Measurements from ENCODE around the gene LIPC.

LIPC gene

DNA sequence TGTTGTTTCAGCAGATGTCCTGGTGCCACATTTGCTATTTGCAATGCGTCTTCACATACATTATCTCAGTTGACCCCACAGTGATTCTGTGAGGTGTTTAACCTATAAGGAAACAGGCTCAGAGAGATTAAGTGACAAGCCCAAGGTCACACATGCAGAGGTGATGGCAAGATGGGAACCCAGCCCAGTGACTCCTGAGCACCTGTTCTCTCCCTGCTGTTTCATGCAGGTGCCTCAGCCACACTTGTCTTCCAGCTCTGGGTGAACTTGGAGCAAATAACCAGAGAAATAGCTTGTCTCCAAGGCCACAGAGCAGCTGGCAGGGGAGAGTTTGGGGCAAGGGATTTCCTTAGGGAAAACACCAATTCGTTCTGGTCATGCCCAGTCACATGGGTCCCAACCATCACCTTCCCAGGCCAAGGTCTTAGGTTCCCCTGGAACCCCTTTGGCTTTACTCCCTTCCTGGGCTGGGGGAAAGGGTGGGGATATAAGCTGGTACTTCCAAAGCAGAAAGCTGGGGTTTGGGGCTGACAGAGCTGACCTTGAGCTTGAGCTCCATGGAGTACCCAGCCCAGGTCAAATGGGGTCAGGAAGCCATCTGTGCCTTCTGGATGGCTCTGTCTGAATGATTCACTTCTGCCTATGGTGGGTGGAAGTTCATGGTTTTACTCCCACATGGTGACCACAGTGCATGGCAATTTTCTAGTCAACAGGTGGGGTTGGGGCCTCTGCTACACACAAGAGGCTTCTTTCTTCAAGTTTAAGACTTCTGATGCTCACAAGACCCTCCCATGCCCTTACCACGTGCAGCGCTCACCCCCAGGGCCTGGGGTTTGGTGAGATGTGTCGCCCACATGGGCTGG is 22.4 kb downstream of the LIPC start:
- DNase-seq (ENCODE audit: low read depth in 2 of 3, low spot score in 2 of 3): peak; percentile 37 to 48 (median 39)

DNA sequence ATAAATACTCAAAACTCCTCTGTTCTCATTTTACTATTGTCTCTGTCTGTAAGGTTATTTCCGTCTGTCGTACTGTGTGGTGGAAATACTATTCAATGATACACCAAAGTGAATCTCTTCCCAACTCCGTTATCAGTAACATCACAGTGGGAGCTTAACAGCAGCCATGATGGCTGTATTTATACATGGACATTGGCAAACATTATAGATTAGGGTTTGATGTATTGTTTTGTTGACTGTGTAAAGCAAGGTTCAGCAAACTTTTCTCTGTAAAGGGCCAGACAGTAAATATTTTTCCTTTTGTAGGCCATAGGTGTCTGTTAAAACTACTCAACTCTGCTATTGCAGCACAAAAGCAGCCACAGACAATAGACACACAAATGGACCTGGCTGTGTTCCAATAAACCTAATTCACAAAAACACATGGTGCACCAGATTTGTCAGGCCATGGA is 23.2 kb downstream of the LIPC start:
- no peak for DNase-seq (ENCODE audit: low read depth in 2 of 3, low spot score in 2 of 3)

DNA sequence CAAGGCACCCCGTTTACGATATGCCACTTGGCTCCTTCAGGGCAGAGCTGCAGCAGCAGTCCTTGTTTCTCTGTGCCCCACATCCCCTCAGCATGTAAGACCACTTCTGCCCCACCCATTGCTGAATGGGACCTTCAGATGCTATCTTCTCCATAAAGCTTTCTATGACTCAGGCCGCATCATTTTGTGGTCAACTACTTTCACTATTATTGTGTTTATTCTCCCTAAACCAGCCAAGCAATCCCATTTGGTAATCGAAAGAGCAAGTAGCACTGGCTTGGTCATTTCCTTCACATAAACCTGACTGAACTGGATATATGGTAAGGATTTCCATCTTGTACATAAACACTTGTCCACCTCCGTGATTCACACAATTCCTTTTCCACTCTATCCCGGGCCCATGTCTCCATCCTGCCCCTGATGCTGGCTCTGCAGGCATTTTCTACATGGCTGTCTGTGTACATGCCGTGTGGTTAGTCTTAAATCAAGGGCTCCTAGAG is 25.7 kb downstream of the LIPC start:
- no peak for DNase-seq (ENCODE audit: low read depth in 2 of 3, low spot score in 2 of 3)

DNA sequence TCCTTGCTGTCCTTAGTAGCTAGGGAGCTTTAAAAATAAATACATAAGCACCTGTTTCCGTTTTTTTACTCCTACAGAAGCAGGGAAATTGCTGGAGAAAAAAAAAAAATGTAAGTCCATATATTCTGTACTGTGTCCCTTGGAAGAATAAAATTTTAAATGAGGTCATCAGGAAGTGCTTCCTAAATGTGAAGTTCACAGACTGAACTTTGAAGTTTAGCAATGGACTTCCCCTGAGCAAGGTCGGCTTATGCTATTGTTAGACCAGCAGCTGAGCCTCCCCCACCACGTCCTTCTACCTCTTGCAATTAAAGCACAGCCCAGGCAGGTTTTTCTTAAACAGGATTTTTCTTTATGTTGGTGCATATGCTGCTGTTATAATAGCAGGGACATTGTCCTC is 26.3 kb downstream of the LIPC start:
- no peak for DNase-seq (ENCODE audit: low read depth in 2 of 3, low spot score in 2 of 3)

DNA sequence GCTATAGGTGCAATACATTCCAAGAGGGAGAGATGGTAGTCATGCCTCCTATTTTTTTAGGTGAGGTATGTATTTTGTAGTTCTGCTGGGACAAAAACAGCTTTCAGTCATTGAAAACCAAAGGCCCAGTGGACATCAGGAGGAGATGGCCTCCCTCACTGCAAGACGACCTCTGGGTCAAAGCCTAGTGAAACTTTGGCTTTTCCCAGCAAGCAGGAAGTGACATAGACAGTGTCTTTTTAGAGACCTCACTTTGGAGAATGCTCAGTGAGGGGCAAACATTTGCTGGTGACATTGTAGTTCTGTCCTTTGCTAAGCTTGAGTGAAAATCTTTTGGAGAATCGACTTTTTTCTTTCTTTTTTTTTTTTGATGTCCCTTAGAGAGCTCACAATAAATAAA is 27.3 kb downstream of the LIPC start:
- DNase-seq (ENCODE audit: low read depth in 2 of 3, low spot score in 2 of 3): no peak

DNA sequence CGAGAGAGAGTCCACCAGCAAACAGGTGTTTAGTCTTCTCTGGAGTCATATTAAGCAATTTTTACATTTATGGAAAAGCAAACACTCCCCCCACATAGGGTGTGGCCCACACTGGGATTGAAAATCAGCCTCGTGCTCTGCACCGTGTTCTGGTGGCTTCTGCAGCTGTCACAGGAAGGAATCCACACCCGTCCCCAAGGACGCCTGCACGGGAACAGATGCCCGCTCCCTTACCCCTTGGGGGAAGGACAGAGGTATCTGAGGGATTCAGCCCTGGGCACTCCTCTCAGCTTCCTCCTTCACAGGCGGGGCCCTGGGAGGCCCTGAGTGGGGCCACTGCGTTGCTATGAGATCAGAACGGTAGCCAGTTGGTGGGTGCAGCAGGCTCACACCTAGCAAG is 27.8 kb downstream of the LIPC start:
- no peak for DNase-seq (ENCODE audit: low read depth in 2 of 3, low spot score in 2 of 3)

DNA sequence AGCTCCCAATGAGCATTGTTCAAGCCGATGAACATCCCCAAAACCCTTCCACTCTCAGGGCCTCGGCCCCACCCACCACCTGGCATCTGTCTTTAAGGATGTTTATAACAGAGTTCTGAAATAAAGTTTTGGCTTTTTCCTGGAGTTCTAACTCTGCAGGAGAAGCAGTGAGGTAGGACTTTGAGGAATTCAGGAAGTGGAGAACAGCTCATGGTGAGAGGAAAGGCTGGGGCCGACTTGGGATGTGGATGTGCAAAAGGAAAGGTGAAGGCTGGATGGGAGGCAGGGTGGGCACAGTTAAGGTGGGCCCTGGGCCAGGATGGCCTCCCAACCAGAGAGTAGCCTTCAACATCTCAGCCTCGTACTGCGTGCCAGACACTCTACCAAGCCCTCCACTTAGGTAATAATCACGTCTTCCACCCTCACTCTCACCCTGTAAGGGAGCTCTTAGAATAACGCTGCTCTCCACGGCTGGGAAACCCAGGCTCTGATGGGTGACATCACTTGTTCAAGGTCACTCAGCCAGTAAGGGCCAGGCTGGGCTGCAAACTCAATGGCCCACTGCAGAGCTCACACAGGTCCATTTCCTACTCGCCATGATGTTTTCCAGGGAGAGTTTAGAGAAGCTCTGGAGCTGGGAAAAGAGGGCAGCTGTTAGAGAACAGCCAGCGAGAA is 28.5 kb downstream of the LIPC start:
- DNase-seq (ENCODE audit: low read depth in 2 of 3, low spot score in 2 of 3): no peak

DNA sequence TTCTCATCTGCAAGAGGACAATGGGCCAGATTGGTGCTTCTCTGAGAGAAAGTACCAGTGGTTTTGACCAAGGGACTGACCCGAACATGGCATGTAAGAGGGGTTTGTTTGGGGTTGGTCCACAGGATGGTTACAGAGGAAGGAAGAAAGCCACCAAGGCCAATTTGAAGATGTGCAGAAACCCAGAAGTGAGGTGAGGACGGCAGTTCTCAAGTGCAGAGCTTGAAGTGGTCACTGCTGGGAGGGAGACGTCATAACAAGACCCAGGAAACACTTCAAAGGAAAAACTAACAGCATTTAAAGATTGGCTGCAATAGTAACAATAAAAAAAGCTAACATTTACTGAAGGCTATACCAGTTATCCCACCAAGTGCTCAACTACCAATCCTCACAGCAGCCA is 29.1 kb downstream of the LIPC start:
- DNase-seq (ENCODE audit: low read depth in 2 of 3, low spot score in 2 of 3): no peak

DNA sequence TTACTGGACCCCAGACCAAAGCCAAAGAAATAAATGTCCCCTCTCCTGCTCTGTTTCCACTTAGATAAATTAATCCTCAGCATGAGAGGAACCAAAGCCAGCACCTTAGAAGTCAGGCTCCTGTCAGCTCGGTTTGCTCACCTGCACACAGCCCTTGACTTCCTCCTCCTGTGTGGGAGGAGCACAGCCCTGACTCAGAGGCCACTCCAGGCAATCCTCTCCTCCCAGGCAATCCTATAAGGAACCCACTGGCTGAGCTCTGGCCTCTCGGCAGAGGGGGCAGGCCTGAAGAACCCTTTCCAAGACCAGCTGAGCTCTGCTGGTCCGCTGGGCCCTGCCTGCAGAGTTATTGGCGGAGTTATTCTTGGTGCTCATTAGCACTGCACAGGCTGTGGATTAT is 30.8 kb downstream of the LIPC start:
- no peak for DNase-seq (ENCODE audit: low read depth in 2 of 3, low spot score in 2 of 3)

DNA sequence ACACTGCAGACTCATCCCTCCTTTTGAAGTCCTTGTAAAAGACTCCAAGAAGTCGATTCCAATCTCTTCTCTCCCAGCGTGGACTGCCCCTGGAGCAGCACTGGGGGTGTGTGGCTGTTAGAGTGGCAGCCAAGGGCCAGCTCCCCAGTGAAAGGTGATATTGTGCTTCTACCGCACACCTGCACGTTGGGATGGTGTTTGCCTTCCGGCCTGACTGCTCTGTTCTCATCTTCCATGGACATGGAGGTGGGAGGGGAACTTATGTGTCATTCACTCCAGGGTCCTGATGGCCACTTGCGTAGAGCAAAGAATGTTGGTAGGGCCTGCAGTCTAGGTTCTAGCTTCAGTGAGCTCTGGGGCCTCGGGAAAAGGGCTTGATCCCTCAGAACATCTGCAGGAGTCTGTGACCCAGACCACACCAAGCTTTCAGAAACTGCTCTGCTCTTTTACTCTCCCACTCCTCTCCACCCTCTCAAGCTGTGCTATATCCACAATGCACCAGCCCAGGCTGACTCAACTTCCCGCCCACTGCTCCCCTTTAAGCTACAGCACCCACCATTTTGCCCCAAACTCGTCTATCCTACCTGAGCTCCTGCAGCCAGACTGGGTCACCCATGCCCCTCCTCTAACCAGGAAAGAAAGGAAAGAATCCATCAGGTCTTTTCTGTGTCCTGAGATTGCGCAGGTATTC is 31.3 kb downstream of the LIPC start:
- DNase-seq (ENCODE audit: low read depth in 2 of 3, low spot score in 2 of 3): no peak

DNA sequence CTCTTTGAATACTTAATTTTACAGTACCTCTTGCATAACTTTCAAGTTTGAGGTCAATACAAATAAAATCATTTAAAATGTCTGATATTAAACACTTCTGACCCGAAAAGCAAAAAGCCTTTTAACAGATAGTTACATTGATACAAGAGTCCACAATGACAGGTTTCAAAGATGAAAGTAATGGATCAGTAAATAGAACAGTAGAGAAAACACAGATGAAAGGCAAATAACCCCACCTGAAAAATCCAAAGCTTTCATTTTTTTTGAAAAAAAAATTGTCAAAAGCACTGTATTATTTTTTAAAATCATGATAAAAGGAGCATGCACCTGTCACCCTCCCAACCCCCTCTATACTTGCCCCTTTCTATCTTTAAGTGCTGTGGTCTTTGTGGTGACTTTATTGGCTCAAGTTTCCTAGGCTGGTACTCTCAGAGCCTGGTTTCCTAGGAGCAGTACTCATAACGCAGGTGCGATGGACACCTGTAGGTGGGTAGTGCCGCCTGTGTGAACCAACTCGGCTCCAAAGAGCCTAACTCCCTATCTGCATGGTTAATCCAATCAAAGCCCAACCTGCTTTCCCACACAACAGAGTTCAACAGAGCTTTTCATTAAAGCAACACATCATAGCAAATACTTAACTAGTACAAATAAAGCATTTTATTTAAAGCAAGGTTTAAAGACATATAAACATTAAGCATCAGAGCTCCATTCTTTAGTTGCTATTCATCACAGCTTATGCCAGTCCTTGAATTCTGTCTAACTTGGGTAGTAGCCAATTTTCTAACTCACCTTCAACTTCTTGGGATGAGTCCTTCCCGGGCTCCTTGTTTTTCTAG is 32.2 kb downstream of the LIPC start:
- DNase-seq (ENCODE audit: low read depth in 2 of 3, low spot score in 2 of 3): no peak

DNA sequence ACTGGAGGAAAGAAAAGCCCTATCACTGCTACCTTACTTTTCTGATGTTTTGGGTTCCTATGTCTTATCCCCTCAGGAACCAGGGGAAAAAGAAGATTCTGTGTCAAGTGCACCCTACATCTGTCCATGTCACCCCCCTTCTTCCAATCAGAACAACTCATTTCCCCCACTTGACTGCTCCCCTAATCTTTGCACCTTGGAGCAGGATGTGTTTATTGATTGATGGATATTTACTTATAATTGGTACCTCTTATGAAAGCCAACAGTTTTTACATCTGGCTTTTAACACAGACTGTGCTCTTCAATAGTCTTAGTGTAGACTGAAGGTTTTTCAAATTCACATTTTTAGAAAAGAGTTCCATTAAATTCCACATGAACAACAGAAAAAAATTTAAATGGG is 33.3 kb downstream of the LIPC start:
- no peak for DNase-seq (ENCODE audit: low read depth in 2 of 3, low spot score in 2 of 3)

DNA sequence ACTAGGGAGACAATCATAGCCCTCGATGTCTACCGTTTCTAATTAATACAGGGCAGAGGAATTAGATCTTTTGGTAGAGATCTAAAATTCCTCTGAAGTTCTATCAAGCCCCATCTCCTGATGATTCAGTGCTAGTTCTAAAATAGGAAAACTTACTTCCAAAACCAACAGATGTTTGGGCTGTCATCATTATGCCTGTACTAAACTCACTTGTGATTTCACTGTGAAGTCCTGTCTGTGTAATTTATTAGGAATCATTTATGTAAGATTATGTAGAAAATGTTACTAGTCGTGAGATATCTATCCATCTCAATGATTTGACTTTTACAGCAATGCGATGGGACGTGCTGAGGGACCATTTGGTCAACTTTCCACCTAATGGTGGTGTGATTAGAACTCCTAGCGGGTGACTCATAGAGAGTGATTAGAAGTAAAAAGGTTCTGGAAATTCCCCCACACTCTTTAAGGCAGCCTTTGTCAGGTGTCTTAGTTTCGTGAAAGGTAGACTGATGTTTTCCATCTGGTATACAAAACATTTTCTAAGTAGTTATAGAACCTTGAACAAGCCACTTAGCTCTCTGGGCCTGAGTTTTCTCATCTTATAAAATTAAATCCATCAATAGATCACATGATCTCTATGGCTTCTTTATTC is 34.2 kb downstream of the LIPC start:
- no peak for DNase-seq (ENCODE audit: low read depth in 2 of 3, low spot score in 2 of 3)

DNA sequence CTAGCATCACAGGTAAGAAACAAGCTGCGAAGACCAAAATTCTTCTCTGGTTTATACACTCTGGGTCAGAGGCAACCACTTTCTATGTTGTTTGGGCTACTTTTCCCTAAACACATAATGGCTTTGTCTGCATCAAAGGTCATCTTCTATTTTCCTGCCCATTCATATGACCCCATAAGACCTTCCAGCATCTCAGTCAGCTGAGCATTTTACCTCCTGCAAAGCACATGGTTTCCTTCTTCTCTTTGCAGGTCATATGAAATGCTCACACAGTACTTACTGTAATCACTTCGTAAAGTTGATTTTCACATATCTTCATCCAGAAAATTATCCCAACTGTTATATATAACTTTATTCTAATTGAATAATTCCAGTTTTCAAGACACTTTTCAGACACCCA is 34.8 kb downstream of the LIPC start:
- no peak for DNase-seq (ENCODE audit: low read depth in 2 of 3, low spot score in 2 of 3)

DNA sequence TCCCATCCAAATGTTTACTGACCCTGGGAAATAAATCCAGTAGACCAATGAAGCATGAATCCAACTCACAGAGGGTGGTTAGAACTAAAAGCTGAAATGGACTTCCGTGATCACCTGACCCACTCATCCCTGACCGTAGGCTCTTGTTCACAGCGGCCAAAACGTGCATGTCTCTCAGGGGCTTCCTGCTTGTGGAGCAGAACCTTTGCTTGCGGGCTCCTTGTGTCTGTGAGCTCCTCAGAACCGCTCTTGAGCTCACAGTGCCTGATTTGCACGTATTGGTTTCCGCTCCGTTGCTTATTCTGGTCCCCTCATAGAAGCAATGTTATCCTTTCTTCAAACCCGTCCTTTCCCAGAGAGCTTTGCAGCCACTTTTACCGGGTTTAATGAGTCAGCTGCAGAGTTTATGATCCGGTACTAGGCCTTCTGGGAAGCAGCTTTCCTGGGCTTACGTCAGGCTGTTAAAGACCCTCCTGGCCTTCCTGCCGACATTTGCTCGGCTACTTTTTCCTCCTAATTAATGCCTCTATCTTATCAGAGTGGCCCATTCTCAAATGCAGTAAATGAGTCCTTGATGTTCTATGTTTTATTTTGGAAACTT is 35.4 kb downstream of the LIPC start:
- no peak for DNase-seq (ENCODE audit: low read depth in 2 of 3, low spot score in 2 of 3)

DNA sequence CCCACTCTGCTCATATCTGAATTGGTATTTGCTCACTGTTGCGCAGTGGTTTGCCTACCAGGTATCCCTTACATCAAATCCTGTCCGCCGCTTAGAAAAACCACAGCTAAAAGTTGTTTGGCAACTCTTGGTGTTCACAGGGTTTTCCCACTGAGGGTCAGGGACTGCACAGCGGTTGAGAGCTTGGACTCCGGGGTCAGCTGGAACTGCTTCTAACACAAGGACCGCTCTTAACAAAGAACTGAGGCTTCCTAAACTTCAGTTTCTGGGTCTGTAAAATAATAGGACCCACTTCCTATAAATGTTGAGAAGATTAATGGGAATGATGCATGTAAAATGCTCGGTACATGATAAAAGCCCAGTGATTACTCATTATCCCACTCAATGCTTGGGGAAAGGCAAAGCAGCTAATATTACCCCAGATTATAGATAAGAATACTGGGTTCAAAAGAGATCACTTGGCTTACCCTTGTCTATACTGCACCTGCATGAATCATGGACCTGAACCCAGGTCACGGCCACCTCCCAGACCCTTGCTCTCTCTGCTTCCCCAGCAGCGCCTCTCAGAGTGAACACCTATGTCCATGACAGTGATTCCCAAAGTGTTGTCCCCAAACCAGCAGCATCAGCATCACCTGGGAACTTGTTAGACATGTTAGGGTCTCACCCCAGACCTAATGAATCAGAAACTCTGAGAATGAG is 36.1 kb downstream of the LIPC start:
- no peak for DNase-seq (ENCODE audit: low read depth in 2 of 3, low spot score in 2 of 3)

DNA sequence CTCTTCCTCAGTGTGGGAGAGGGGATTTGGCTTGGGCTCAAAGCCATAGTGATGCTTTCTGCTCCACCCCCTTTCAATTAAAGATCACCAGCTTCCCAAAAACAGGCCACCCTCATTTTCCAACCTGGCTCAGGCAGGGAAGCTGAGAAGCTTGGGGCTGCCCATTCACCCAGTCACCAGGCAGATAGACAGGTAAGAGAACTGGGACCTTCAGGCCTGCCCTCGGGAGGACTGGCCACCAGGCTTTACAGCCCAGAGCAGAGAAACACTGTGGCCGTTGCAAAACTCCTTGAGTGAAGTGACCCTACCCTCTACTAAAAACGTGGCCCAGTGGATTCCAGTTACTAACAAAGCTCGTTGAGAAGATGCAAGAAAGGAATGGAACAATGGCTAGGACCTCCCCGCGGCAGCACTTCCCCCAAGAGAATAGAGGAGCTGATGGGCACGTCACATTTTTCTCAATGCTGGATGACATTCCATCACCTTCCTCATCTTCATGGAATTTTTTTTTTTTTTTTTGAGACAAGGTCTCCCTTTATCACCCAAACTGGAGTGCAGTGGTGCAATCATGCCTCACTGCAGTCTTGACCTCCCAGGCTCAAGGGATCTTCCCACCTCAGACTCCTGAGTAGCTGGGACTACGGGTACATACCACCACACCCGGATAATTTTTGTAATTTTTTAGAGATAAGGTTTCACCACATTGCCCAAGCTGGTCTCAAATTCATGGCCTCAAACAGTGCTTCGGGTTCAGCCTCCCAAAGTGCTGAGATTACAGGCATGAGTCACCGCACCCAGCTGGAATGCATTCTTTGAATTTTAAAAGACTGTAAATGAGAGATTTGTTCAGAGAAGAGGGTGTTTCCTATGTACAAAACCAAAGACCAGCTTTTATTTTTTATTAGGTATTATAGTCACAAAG is 37.9 kb downstream of the LIPC start:
- DNase-seq (ENCODE audit: low read depth in 2 of 3, low spot score in 2 of 3): no peak

DNA sequence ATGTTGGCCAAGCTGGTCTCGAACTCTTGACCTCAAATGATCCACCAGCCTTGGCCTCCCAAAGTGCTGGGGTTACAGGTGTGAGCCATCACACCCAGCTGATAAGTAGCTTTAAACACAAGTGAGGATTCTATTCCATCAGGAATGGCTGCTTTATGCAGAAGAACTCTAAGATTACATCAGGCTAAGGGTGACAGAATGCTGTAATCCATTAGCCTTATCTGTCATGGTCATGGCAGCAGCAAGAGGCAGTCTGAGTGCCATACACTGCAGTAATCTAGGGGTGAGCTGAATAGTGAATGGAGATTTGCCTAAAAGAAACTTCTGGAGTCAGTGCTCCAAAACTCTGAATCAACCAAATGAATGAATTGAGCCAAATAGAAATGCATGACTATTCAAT is 39.6 kb downstream of the LIPC start:
- no peak for DNase-seq (ENCODE audit: low read depth in 2 of 3, low spot score in 2 of 3)
